Gastrocnemius medialis (tissue), 4 donors: ENCODE results near the gene NAALAD2. TPM values are rescaled to one million over a fixed set of nuclear protein-coding genes. Genes with fewer than 3 reads are reported as not detected.

Experiments
- ATAC-seq, 2 donors: fragments of 150-250 bp; one replicate each; pipeline ENCODE4 v1.9.1; 2016
- DNase-seq, 2 donors: peaks; one replicate each; pipeline ENCODE4 v3.0.0-alpha.2; 2019
- H3K27ac ChIP-seq, 4 donors: fragments of 200-600 bp; sonication (generic); 1 replicate in 1 of 4; 2 replicates in 3 of 4; pipeline ENCODE4 v1.5.1; 2016 to 2018; ENCODE audit warnings: mild to moderate bottlenecking in 2 of 4, moderate library complexity in 1 of 4
- H3K27me3 ChIP-seq, 3 donors: fragments of 200-600 bp; sonication (generic) in 2 of 3; 1 replicate in 1 of 3; 2 replicates in 2 of 3; pipeline versions ENCODE4 v1.5.1 to v1.6.0; 2016 to 2019; ENCODE audit warnings: mild to moderate bottlenecking in 1 of 3, moderate library complexity in 1 of 3
- H3K36me3 ChIP-seq, 2 donors: fragments of 200-600 bp; sonication (generic) in 1 of 2; one replicate each; pipeline ENCODE4 v1.5.1; 2017 to 2018
- H3K4me1 ChIP-seq, 2 donors: fragments of 200-600 bp; sonication (generic) in 1 of 2; one replicate each; pipeline ENCODE4 v1.5.1; 2016 to 2017; ENCODE audit warnings: mild to moderate bottlenecking in 2 of 2
- H3K4me3 ChIP-seq, 4 donors: fragments of 200-600 bp; sonication (generic) in 3 of 4; 1 replicate in 1 of 4; 2 replicates in 3 of 4; pipeline ENCODE4 v1.5.1; 2016 to 2019; ENCODE audit warnings: mild to moderate bottlenecking in 2 of 4
- H3K9me3 ChIP-seq, 3 donors: fragments of 200-600 bp; sonication (generic) in 2 of 3; 1 replicate in 1 of 3; 2 replicates in 2 of 3; pipeline ENCODE4 v1.5.1; 2016 to 2019
- CTCF ChIP-seq, 5 experiments: fragments of 450-650 bp in 3 of 5; fragments of 200-600 bp in 2 of 5; sonication (generic) in 2 of 5; IDR thresholded peaks in 4 of 5; conservative IDR thresholded peaks in 1 of 5; 1 replicate in 4 of 5; 2 replicates in 1 of 5; pipeline ENCODE4 v1.5.1; 2016 to 2019; ENCODE audit warnings: antibody characterized with exemption in 5 of 5, mild to moderate bottlenecking in 3 of 5, moderate library complexity in 3 of 5
- POLR2A ChIP-seq, 2 donors: fragments of 450-650 bp; IDR thresholded peaks; one replicate each; pipeline ENCODE4 v1.6.1; 2017; ENCODE audit warnings: antibody characterized with exemption in 2 of 2, mild to moderate bottlenecking in 2 of 2, moderate library complexity in 2 of 2
- in situ Hi-C, 4 donors: fragments of 200-750 bp; cut with MboI; loops; one replicate each; pipeline versions ENCODE4 v1.15.0 to v1.8.0; 2017; ENCODE audit warnings: low sequenced_read_pairs in 4 of 4
- intact Hi-C: fragments of 100-400 bp; cut with DNase I; formaldehyde crosslinking; loops from one replicate; pipeline ENCODE4 v1.15.1; 2023; ENCODE audit warnings: low total_unique reads
- total RNA-seq, 4 donors: library from RNA; depleted of rRNA; stranded (reverse); fragments of >200 nt; gene quantifications; one replicate each; pipeline versions ENCODE4 v1.1.0 to v1.2.3, GENCODE V29; 2016

NAALAD2 gene
- total RNA-seq, 4 donors from 2014 or later: 0.09 to 0.20 TPM; not detected in 2

GRCh38 chr11:90187839-90188238 is 53.4 kb downstream of the NAALAD2 start:
- Histone ChIP-seq H3K4me1 (no peaks in the 10 kb centered on the region), H3K9me3 (no peaks in the 10 kb centered on the region), H3K36me3 (peaks cover 0 to 4% of the 10 kb centered on the region in 2 donors), H3K27me3 (no peaks in the 10 kb centered on the region), H3K4me3 (no peak overlapping the region), H3K27ac (no peak overlapping the region)
- in situ Hi-C loops (no loop called here), intact Hi-C loops (no loop called here)
- no peak for TF ChIP-seq CTCF (IDR thresholded peaks at IDR 0.05 in 4 of 5, conservative IDR thresholded peaks at IDR 0.05 in 1 of 5)
- no peak for TF ChIP-seq POLR2A (IDR thresholded peaks at IDR 0.05)
- ATAC-seq (no peak), DNase-seq (no peak)

DNA sequence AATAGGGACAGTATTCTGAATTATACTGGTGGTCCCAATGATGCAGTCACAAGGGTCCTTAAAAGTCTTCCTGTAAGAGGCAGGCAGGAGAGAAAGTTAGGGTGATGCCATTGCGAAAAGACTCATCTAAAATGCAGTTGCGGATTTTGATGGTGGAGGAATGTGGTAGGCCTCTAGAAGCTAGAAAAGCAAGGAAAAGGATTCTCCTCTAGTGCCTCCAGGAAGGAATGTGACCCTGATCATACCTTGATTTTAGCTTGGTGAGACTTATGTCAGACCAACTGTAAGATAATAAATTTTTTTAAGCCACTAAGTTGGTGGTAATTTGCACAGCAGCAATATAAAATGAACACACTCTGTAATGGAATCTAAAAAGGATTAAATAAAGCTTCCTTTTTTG is 54.5 kb downstream of the NAALAD2 start:
- H3K36me3 ChIP-seq: peaks cover 0 to 4% of the 10 kb centered on the region in 2 donors
- H3K9me3 ChIP-seq: no peaks in the 10 kb centered on the region
- no peak overlapping the region for H3K4me3 ChIP-seq
- intact Hi-C loops: no loop called here
- no peak for DNase-seq
- no peak overlapping the region for H3K27ac ChIP-seq
- no peak for TF ChIP-seq POLR2A (IDR thresholded peaks at IDR 0.05)
- H3K4me1 ChIP-seq: no peaks in the 10 kb centered on the region
- in situ Hi-C loops: no loop called here
- no peak for ATAC-seq
- H3K27me3 ChIP-seq: no peaks in the 10 kb centered on the region

DNA sequence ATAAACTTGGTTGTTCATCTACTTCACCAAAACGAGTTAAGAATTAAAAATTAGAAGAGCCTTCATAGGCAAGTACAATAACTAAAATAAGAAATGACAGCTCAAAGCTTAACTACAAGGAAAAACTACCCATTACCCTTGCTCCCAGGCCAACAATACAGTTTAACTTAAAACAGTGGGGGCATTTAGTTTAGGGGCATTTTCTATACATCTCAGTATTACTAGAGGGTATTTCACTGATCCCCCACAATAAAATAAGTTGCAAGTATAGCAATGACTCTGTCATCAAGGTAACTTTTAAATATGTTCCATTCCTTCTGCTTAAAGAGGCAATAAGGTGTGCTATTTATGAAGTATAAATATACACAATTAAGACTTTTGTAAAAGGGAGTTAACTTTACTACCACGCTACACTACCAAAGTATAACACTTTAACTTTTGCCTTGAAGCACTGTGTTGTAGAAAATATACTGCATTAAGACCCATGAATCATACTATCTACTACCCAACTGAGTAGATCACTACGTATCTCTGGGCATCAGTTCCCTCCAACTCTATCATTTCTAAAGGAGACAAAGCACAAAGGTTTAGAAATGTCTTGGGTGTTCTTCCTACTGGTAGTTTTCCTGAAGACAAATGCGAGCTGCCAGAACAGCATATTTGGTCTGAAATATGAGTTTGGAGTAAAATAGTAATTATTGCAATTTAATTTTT is 58.6 kb downstream of the NAALAD2 start:
- intact Hi-C loops (no loop called here), in situ Hi-C loops (no loop called here)
- H3K36me3 ChIP-seq: peaks cover 0 to 4% of the 10 kb centered on the region in 2 donors
- H3K27me3 ChIP-seq: no peaks in the 10 kb centered on the region
- no peak for DNase-seq
- no peak overlapping the region for H3K27ac ChIP-seq
- H3K4me3 ChIP-seq: no peak overlapping the region
- peaks cover 0 to 4% of the 10 kb centered on the region in 2 donors for H3K4me1 ChIP-seq
- H3K9me3 ChIP-seq: no peaks in the 10 kb centered on the region
- ATAC-seq: no peak
- TF ChIP-seq POLR2A (IDR thresholded peaks at IDR 0.05) (no peak), CTCF (IDR thresholded peaks at IDR 0.05 in 4 of 5, conservative IDR thresholded peaks at IDR 0.05 in 1 of 5) (no peak)

DNA sequence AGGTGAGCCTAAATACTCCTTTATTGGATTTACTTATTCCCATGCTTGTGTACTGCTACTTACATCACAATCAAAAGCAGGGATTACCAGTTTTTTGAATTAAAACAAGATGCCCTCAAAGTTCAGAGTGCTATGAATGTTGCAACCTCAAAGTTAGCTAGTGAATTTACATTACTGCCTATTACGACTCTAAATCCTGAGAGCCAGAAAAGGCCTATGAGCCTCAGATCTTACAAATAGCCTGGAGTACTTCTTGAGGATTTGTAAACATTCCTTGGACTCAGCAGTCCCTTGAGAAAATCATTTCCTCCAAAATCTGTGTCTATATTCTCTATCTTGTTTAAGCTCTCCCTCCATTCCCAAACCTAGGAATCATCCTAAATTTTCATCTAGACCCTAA is 62.9 kb downstream of the NAALAD2 start:
- no peak overlapping the region for H3K27ac ChIP-seq
- H3K9me3 ChIP-seq: no peaks in the 10 kb centered on the region
- intact Hi-C loops (no loop called here), in situ Hi-C loops (no loop called here)
- peaks cover 0 to 33% of the 10 kb centered on the region in 2 donors for H3K36me3 ChIP-seq
- no peak for DNase-seq
- ATAC-seq: no peak
- no peak for TF ChIP-seq CTCF (IDR thresholded peaks at IDR 0.05 in 4 of 5, conservative IDR thresholded peaks at IDR 0.05 in 1 of 5)
- TF ChIP-seq POLR2A (IDR thresholded peaks at IDR 0.05): no peak
- H3K27me3 ChIP-seq: no peaks in the 10 kb centered on the region
- H3K4me1 ChIP-seq: peaks cover 0 to 4% of the 10 kb centered on the region in 2 donors
- H3K4me3 ChIP-seq: no peak overlapping the region

- H3K9me3 ChIP-seq: no peaks in the 10 kb centered on the region
- no peaks in the 10 kb centered on the region for H3K4me1 ChIP-seq
- in situ Hi-C loops: no loop called here
- H3K27me3 ChIP-seq: no peaks in the 10 kb centered on the region
- intact Hi-C loops: no loop called here
- no peak for TF ChIP-seq CTCF (IDR thresholded peaks at IDR 0.05 in 4 of 5, conservative IDR thresholded peaks at IDR 0.05 in 1 of 5)
- H3K4me3 ChIP-seq: no peak overlapping the region
- H3K36me3 ChIP-seq: peaks cover 0 to 58% of the 10 kb centered on the region in 2 donors
- DNase-seq: no peak
- no peak for ATAC-seq
- H3K27ac ChIP-seq: no peak overlapping the region
These were observed 67.9 kb downstream of the NAALAD2 start for GRCh38 chr11:90202342-90202741.
